ENCODE measurements around the gene IRF2BP2. TPM values are rescaled to one million over a fixed set of nuclear protein-coding genes. Genes with fewer than 3 reads are reported as not detected.

Gene IRF2BP2
- total RNA-seq, 1 donor from 2014 or later = 72.9 TPM

GRCh38 chr1:234607109-234608024, 2.6 kb downstream of the IRF2BP2 start:
- peak in 1 of 2 donors; percentile 91 for DNase-seq (ENCODE audit: extremely low spot score in 2 of 2)
- H3K4me3 ChIP-seq = peak overlapping the region; percentile 86 to 90
- H3K36me3 ChIP-seq = peaks cover 0 to 22% of the 10 kb centered on the region in 2 donors
- no peaks in the 10 kb centered on the region for H3K9me3 ChIP-seq
- H3K27ac ChIP-seq = peak overlapping the region; percentile 100
- no peaks in the 10 kb centered on the region for H3K27me3 ChIP-seq
- intact Hi-C loops (cut with DNase I) = no loop called here
- TF ChIP-seq CTCF (IDR thresholded peaks at IDR 0.05) (no peak), POLR2AphosphoS5 (IDR thresholded peaks at IDR 0.05; ENCODE audit: insufficient read depth in 1 of 2, low read depth in 1 of 2) (peak in 1 of 2 donors; percentile 65), POLR2A (IDR thresholded peaks at IDR 0.05) (no peak)
- peaks cover 57% of the 10 kb centered on the region for H3K4me1 ChIP-seq

GRCh38 chr1:234606784-234607108, 3.2 kb downstream of the IRF2BP2 start:
- no peak for TF ChIP-seq CTCF (IDR thresholded peaks at IDR 0.05)
- no peak for TF ChIP-seq POLR2AphosphoS5 (IDR thresholded peaks at IDR 0.05; ENCODE audit: insufficient read depth in 1 of 2, low read depth in 1 of 2)
- no peak for TF ChIP-seq POLR2A (IDR thresholded peaks at IDR 0.05)
- H3K27me3 ChIP-seq = no peaks in the 10 kb centered on the region
- intact Hi-C loops (cut with DNase I) = no loop called here
- DNase-seq (ENCODE audit: extremely low spot score in 2 of 2) = no peak
- peaks cover 0 to 22% of the 10 kb centered on the region in 2 donors for H3K36me3 ChIP-seq
- peak overlapping the region; percentile 100 for H3K27ac ChIP-seq
- no peaks in the 10 kb centered on the region for H3K9me3 ChIP-seq
- H3K4me3 ChIP-seq = peak overlapping the region; percentile 86 to 90
- H3K4me1 ChIP-seq = peaks cover 57% of the 10 kb centered on the region

- Histone ChIP-seq H3K4me1 (peaks cover 57% of the 10 kb centered on the region), H3K27ac (peak overlapping the region; percentile 100), H3K36me3 (peaks cover 0 to 22% of the 10 kb centered on the region in 2 donors), H3K4me3 (peak overlapping the region; percentile 86 to 90), H3K27me3 (no peaks in the 10 kb centered on the region), H3K9me3 (no peaks in the 10 kb centered on the region)
- no peak for DNase-seq (ENCODE audit: extremely low spot score in 2 of 2)
- TF ChIP-seq POLR2AphosphoS5 (IDR thresholded peaks at IDR 0.05; ENCODE audit: insufficient read depth in 1 of 2, low read depth in 1 of 2) (peak in 1 of 2 donors; percentile 59), POLR2A (IDR thresholded peaks at IDR 0.05) (no peak)
- intact Hi-C loops (cut with DNase I) = no loop called here
These were observed 3.8 kb downstream of the IRF2BP2 start for GRCh38 chr1:234605983-234606783.

- H3K27me3 ChIP-seq = no peaks in the 10 kb centered on the region
- intact Hi-C loops (cut with DNase I) = no loop called here
- no peak for TF ChIP-seq CTCF (IDR thresholded peaks at IDR 0.05)
- H3K4me1 ChIP-seq = peaks cover 62% of the 10 kb centered on the region
- peak overlapping the region; percentile 100 for H3K27ac ChIP-seq
- H3K9me3 ChIP-seq = no peaks in the 10 kb centered on the region
- no peak for DNase-seq (ENCODE audit: extremely low spot score in 2 of 2)
- peaks cover 0 to 22% of the 10 kb centered on the region in 2 donors for H3K36me3 ChIP-seq
- peak overlapping the region; percentile 86 to 90 for H3K4me3 ChIP-seq
These were observed 4.5 kb downstream of the IRF2BP2 start for GRCh38 chr1:234605399-234605982.
